ENCODE results near the gene CIZ1. TPM values are rescaled to one million over a fixed set of nuclear protein-coding genes. Genes with fewer than 3 reads are reported as not detected.

Gene CIZ1
- total RNA-seq, 1 donor from 2014 or later, result 140 TPM

- TF ChIP-seq CTCF (IDR thresholded peaks at IDR 0.05), result no peak
- H3K4me3 Mint-ChIP-seq (ENCODE audit: unreplicated experiment), result no peak overlapping the region
Observed at GRCh38 chr9:128121924-128122808, 69.2 kb downstream of the CIZ1 start.

GRCh38 chr9:128121466-128121810 lies 69.9 kb downstream of the CIZ1 start:
- H3K9me3 Mint-ChIP-seq (ENCODE audit: low read depth), result no peaks in the 10 kb centered on the region
- peaks cover 1% of the 10 kb centered on the region for H3K36me3 Mint-ChIP-seq (ENCODE audit: low read depth)
- H3K4me1 Mint-ChIP-seq (ENCODE audit: low read depth), result peaks cover 27% of the 10 kb centered on the region
- no peaks in the 10 kb centered on the region for H3K27me3 Mint-ChIP-seq (ENCODE audit: low read depth)
- no peak overlapping the region for H3K4me3 Mint-ChIP-seq (ENCODE audit: unreplicated experiment)
- H3K27ac Mint-ChIP-seq (ENCODE audit: unreplicated experiment), result no peak overlapping the region
- no peak for TF ChIP-seq CTCF (IDR thresholded peaks at IDR 0.05)
- no peak for DNase-seq (ENCODE audit: low spot score)

More at GRCh38 chr9:128121924-128122808, 69.2 kb downstream of the CIZ1 start:
- Mint-ChIP-seq H3K9me3 (ENCODE audit: low read depth) (no peaks in the 10 kb centered on the region), H3K4me1 (ENCODE audit: low read depth) (peaks cover 31% of the 10 kb centered on the region), H3K27ac (ENCODE audit: unreplicated experiment) (no peak overlapping the region), H3K27me3 (ENCODE audit: low read depth) (no peaks in the 10 kb centered on the region), H3K36me3 (ENCODE audit: low read depth) (peaks cover 1% of the 10 kb centered on the region)
- DNase-seq (ENCODE audit: low spot score), result peak; percentile 81

- Mint-ChIP-seq H3K36me3 (ENCODE audit: low read depth) (peaks cover 1% of the 10 kb centered on the region), H3K27me3 (ENCODE audit: low read depth) (no peaks in the 10 kb centered on the region), H3K4me1 (ENCODE audit: low read depth) (peaks cover 22% of the 10 kb centered on the region), H3K27ac (ENCODE audit: unreplicated experiment) (no peak overlapping the region), H3K9me3 (ENCODE audit: low read depth) (no peaks in the 10 kb centered on the region), H3K4me3 (ENCODE audit: unreplicated experiment) (no peak overlapping the region)
- no peak for TF ChIP-seq CTCF (IDR thresholded peaks at IDR 0.05)
- DNase-seq (ENCODE audit: low spot score), result peak; percentile 80
Observed at GRCh38 chr9:128120741-128121465, 70.5 kb downstream of the CIZ1 start.

GRCh38 chr9:128120061-128120740 lies 71.2 kb downstream of the CIZ1 start:
- no peaks in the 10 kb centered on the region for H3K9me3 Mint-ChIP-seq (ENCODE audit: low read depth)
- DNase-seq (ENCODE audit: low spot score), result peak; percentile 82
- H3K36me3 Mint-ChIP-seq (ENCODE audit: low read depth), result peaks cover 1% of the 10 kb centered on the region
- H3K27ac Mint-ChIP-seq (ENCODE audit: unreplicated experiment), result no peak overlapping the region
- H3K4me3 Mint-ChIP-seq (ENCODE audit: unreplicated experiment), result no peak overlapping the region
- no peaks in the 10 kb centered on the region for H3K27me3 Mint-ChIP-seq (ENCODE audit: low read depth)
- peaks cover 15% of the 10 kb centered on the region for H3K4me1 Mint-ChIP-seq (ENCODE audit: low read depth)
- TF ChIP-seq CTCF (IDR thresholded peaks at IDR 0.05), result no peak

All from chondrocyte (in vitro differentiated cells).